Memory B cell (primary cell): Measurements from ENCODE around the gene LPP.

Source experiments
- ATAC-seq: fragments of 150-1000 bp; cut with Tn5 transposase; 2 replicates; pipeline ENCODE4 v1.10.0; 2021; ENCODE audit warnings: low read depth, mild to moderate bottlenecking, moderate library complexity
- DNase-seq, 2 donors: peaks; one replicate each; pipeline ENCODE4 v3.0.0; 2022; ENCODE audit warnings: low spot score in 2 of 2
- H3K27ac Mint-ChIP-seq: one replicate; pipeline ENCODE4 v1.8.0; 2022; ENCODE audit warnings: mild to moderate bottlenecking, moderate library complexity, mixed read lengths
- H3K27me3 Mint-ChIP-seq: one replicate; pipeline ENCODE4 v1.8.0; 2022; ENCODE audit warnings: mixed read lengths
- H3K36me3 Mint-ChIP-seq: one replicate; pipeline ENCODE4 v1.8.0; 2022; ENCODE audit warnings: mild to moderate bottlenecking, mixed read lengths
- H3K4me1 Mint-ChIP-seq: one replicate; pipeline ENCODE4 v1.8.0; 2022; ENCODE audit warnings: mixed read lengths
- H3K4me3 Mint-ChIP-seq: one replicate; pipeline ENCODE4 v1.8.0; 2022; ENCODE audit warnings: mild to moderate bottlenecking, moderate library complexity, mixed read lengths
- H3K9me3 Mint-ChIP-seq: one replicate; pipeline ENCODE4 v1.8.0; 2022; ENCODE audit warnings: mixed read lengths

LPP gene

GRCh38 chr3:188906236-188906635 lies 752.3 kb downstream of the LPP start:
- H3K27me3 Mint-ChIP-seq, result peaks cover 1% of the 10 kb centered on the region
- DNase-seq, result no peak
- no peak for ATAC-seq
- H3K4me1 Mint-ChIP-seq, result no peaks in the 10 kb centered on the region
- no peak overlapping the region for H3K27ac Mint-ChIP-seq
- H3K36me3 Mint-ChIP-seq, result peaks cover 5% of the 10 kb centered on the region
- H3K9me3 Mint-ChIP-seq, result no peaks in the 10 kb centered on the region
- H3K4me3 Mint-ChIP-seq, result no peak overlapping the region

- no peak overlapping the region for H3K27ac Mint-ChIP-seq
- ATAC-seq (no peak), DNase-seq (no peak)
- peaks cover 5% of the 10 kb centered on the region for H3K36me3 Mint-ChIP-seq
- H3K4me1 Mint-ChIP-seq, result no peaks in the 10 kb centered on the region
- peaks cover 1% of the 10 kb centered on the region for H3K27me3 Mint-ChIP-seq
- no peak overlapping the region for H3K4me3 Mint-ChIP-seq
- H3K9me3 Mint-ChIP-seq, result peaks cover 1% of the 10 kb centered on the region
These were observed 754.3 kb downstream of the LPP start for GRCh38 chr3:188908002-188908850.

GRCh38 chr3:188911026-188911850 lies 757.3 kb downstream of the LPP start:
- Mint-ChIP-seq H3K9me3 (peaks cover 1% of the 10 kb centered on the region), H3K27ac (no peak overlapping the region), H3K27me3 (peaks cover 1% of the 10 kb centered on the region), H3K36me3 (no peaks in the 10 kb centered on the region), H3K4me1 (peaks cover 1% of the 10 kb centered on the region), H3K4me3 (no peak overlapping the region)
- DNase-seq (no peak), ATAC-seq (no peak)

- Mint-ChIP-seq H3K4me3 (no peak overlapping the region), H3K9me3 (peaks cover 1% of the 10 kb centered on the region), H3K36me3 (no peaks in the 10 kb centered on the region), H3K27ac (no peak overlapping the region), H3K4me1 (peaks cover 18% of the 10 kb centered on the region), H3K27me3 (peaks cover 1% of the 10 kb centered on the region)
- no peak for DNase-seq
- no peak for ATAC-seq
These were observed 759.1 kb downstream of the LPP start for GRCh38 chr3:188913084-188913483.

- Mint-ChIP-seq H3K4me1 (peaks cover 19% of the 10 kb centered on the region), H3K9me3 (peaks cover 1% of the 10 kb centered on the region), H3K27ac (no peak overlapping the region), H3K27me3 (peaks cover 1% of the 10 kb centered on the region), H3K36me3 (no peaks in the 10 kb centered on the region), H3K4me3 (no peak overlapping the region)
- DNase-seq (no peak), ATAC-seq (no peak)
These were observed 760.6 kb downstream of the LPP start for GRCh38 chr3:188914552-188914951.

- H3K27ac Mint-ChIP-seq, result no peak overlapping the region
- peaks cover 1% of the 10 kb centered on the region for H3K9me3 Mint-ChIP-seq
These were observed 761.2 kb downstream of the LPP start for GRCh38 chr3:188915127-188915526.

GRCh38 chr3:188916934-188917401 lies 763.0 kb downstream of the LPP start:
- Mint-ChIP-seq H3K27me3 (no peaks in the 10 kb centered on the region), H3K4me1 (peaks cover 19% of the 10 kb centered on the region), H3K27ac (peak overlapping the region; percentile 56), H3K36me3 (no peaks in the 10 kb centered on the region), H3K9me3 (peaks cover 1% of the 10 kb centered on the region), H3K4me3 (no peak overlapping the region)
- no peak for DNase-seq
- peak; percentile 71 for ATAC-seq

More at GRCh38 chr3:188915127-188915526, 761.2 kb downstream of the LPP start:
- no peak for DNase-seq
- Mint-ChIP-seq H3K4me3 (no peak overlapping the region), H3K27me3 (no peaks in the 10 kb centered on the region), H3K36me3 (no peaks in the 10 kb centered on the region), H3K4me1 (peaks cover 19% of the 10 kb centered on the region)
- ATAC-seq, result no peak

- Mint-ChIP-seq H3K36me3 (no peaks in the 10 kb centered on the region), H3K4me1 (peaks cover 19% of the 10 kb centered on the region), H3K27ac (no peak overlapping the region), H3K27me3 (no peaks in the 10 kb centered on the region), H3K4me3 (no peak overlapping the region), H3K9me3 (no peaks in the 10 kb centered on the region)
- ATAC-seq (no peak), DNase-seq (no peak)
These were observed 764.1 kb downstream of the LPP start for GRCh38 chr3:188918093-188918492.

GRCh38 chr3:188923671-188924070 lies 769.7 kb downstream of the LPP start:
- no peak overlapping the region for H3K27ac Mint-ChIP-seq
- H3K4me3 Mint-ChIP-seq, result no peak overlapping the region

GRCh38 chr3:188925376-188925775 lies 771.4 kb downstream of the LPP start:
- Mint-ChIP-seq H3K27ac (no peak overlapping the region), H3K4me3 (no peak overlapping the region), H3K4me1 (no peaks in the 10 kb centered on the region), H3K27me3 (peaks cover 2% of the 10 kb centered on the region), H3K36me3 (no peaks in the 10 kb centered on the region), H3K9me3 (no peaks in the 10 kb centered on the region)
- DNase-seq (no peak), ATAC-seq (no peak)

More at GRCh38 chr3:188923671-188924070, 769.7 kb downstream of the LPP start:
- Mint-ChIP-seq H3K27me3 (peaks cover 2% of the 10 kb centered on the region), H3K9me3 (no peaks in the 10 kb centered on the region), H3K4me1 (no peaks in the 10 kb centered on the region), H3K36me3 (no peaks in the 10 kb centered on the region)
- ATAC-seq (no peak), DNase-seq (no peak)

- no peak for DNase-seq
- Mint-ChIP-seq H3K27me3 (peaks cover 2% of the 10 kb centered on the region), H3K9me3 (no peaks in the 10 kb centered on the region), H3K4me3 (no peak overlapping the region), H3K27ac (no peak overlapping the region), H3K36me3 (no peaks in the 10 kb centered on the region), H3K4me1 (no peaks in the 10 kb centered on the region)
- ATAC-seq, result no peak
These were observed 772.2 kb downstream of the LPP start for GRCh38 chr3:188926111-188926510.

GRCh38 chr3:188926741-188927511 lies 773.0 kb downstream of the LPP start:
- Mint-ChIP-seq H3K27ac (no peak overlapping the region), H3K36me3 (no peaks in the 10 kb centered on the region), H3K9me3 (no peaks in the 10 kb centered on the region), H3K4me1 (peaks cover 4% of the 10 kb centered on the region), H3K4me3 (no peak overlapping the region), H3K27me3 (peaks cover 2% of the 10 kb centered on the region)
- DNase-seq (no peak), ATAC-seq (no peak)

- H3K4me3 Mint-ChIP-seq, result no peak overlapping the region
These were observed 774.0 kb downstream of the LPP start for GRCh38 chr3:188927971-188928370.

GRCh38 chr3:188929137-188929536 lies 775.2 kb downstream of the LPP start:
- Mint-ChIP-seq H3K27ac (no peak overlapping the region), H3K36me3 (no peaks in the 10 kb centered on the region), H3K4me3 (no peak overlapping the region), H3K9me3 (no peaks in the 10 kb centered on the region), H3K27me3 (peaks cover under 1% of the 10 kb centered on the region), H3K4me1 (peaks cover 4% of the 10 kb centered on the region)
- DNase-seq (no peak), ATAC-seq (no peak)

More at GRCh38 chr3:188927971-188928370, 774.0 kb downstream of the LPP start:
- DNase-seq (no peak), ATAC-seq (no peak)
- Mint-ChIP-seq H3K9me3 (no peaks in the 10 kb centered on the region), H3K4me1 (peaks cover 4% of the 10 kb centered on the region), H3K27ac (no peak overlapping the region), H3K36me3 (no peaks in the 10 kb centered on the region), H3K27me3 (peaks cover 2% of the 10 kb centered on the region)
